Measurements from ENCODE around the gene TRAFD1.
A peak's percentile ranks its signal among the peaks of the same experiment; 100 is the strongest.

Gene TRAFD1

DNA sequence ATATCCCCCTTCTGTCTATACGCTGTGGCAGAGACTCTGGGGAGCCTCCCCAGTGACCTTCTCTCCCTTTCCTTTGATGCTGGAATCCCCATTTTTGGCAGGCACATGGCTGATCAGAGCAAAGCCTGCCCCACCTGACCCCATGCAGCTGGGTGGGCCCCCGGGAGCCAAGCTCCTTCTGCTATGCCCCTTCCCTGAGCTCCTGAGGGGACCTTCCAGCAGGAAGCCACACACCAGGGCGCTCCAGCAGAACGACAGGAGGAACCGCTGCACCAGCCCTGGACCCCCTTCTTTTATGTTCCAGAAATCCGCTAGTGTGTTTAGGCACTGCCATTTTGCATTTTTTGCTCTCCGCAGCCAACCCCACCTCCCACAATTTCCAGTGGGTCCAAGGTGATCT, 44.6 kb downstream of the TRAFD1 start:
- DNase-seq (ENCODE audit: low spot score), result no peak
- Histone ChIP-seq H3K4me3 (no peak overlapping the region), H3K27ac (no peak overlapping the region)
- TF ChIP-seq, protein P1, sequence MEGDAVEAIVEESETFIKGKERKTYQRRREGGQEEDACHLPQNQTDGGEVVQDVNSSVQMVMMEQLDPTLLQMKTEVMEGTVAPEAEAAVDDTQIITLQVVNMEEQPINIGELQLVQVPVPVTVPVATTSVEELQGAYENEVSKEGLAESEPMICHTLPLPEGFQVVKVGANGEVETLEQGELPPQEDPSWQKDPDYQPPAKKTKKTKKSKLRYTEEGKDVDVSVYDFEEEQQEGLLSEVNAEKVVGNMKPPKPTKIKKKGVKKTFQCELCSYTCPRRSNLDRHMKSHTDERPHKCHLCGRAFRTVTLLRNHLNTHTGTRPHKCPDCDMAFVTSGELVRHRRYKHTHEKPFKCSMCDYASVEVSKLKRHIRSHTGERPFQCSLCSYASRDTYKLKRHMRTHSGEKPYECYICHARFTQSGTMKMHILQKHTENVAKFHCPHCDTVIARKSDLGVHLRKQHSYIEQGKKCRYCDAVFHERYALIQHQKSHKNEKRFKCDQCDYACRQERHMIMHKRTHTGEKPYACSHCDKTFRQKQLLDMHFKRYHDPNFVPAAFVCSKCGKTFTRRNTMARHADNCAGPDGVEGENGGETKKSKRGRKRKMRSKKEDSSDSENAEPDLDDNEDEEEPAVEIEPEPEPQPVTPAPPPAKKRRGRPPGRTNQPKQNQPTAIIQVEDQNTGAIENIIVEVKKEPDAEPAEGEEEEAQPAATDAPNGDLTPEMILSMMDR (IDR thresholded peaks at IDR 0.05), result no peak

DNA sequence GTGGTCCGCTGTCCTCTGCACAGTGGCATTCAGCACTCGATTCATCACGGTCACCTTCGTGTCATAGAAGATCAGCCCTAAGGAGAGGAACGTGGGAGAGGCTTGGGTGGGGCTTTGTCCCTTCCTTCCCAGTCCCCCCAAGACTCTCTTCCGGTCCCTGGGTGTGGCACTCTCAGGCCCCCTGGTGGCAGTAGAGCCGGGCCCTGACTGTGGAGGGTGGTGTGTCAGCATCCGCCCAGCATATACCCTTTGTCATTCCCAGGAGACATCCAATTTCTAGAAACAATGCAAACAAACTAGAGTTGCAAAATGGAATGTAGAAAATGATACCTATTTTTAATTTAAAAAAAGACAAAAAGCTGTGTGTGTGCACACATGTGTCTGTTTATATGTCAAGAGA, 45.0 kb downstream of the TRAFD1 start:
- DNase-seq (ENCODE audit: low spot score), result no peak
- H3K27ac ChIP-seq, result no peak overlapping the region
- TF ChIP-seq, protein P1 (IDR thresholded peaks at IDR 0.05), result peak; percentile 17
- no peak overlapping the region for H3K4me3 ChIP-seq

DNA sequence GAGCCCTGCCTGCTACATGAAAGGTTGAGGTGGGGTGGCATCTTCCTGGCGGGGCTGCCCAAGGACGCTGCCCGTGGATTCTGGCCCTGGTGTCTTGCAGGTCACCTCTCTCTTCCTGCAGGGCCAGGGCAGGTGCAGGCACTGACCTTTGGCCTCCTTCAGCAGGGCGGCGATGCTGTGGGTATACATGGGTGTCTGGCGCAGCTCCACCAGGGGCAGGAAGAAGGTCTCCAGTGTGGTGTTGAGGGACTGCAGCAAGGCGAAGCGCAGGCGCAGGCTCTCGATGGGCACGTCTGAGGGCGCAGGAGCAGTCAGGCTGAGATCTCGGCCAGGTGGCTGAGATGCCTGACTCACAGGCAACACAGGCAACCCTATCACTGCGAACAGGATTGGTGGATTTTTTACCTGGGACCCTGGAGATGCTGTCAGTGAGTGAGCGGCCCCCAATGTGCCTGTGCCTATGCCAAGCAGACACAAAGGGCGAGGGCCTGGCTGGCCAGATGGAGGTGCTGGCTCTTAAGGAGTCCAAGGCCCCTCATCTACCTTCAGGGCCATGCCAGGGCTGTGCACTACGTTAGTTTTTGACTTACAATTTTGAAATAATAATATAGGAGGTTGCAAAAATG, 45.7 kb downstream of the TRAFD1 start:
- DNase-seq (ENCODE audit: low spot score), result no peak
- no peak overlapping the region for H3K27ac ChIP-seq
- TF ChIP-seq, protein P1 (IDR thresholded peaks at IDR 0.05), result no peak
- H3K4me3 ChIP-seq, result no peak overlapping the region

DNA sequence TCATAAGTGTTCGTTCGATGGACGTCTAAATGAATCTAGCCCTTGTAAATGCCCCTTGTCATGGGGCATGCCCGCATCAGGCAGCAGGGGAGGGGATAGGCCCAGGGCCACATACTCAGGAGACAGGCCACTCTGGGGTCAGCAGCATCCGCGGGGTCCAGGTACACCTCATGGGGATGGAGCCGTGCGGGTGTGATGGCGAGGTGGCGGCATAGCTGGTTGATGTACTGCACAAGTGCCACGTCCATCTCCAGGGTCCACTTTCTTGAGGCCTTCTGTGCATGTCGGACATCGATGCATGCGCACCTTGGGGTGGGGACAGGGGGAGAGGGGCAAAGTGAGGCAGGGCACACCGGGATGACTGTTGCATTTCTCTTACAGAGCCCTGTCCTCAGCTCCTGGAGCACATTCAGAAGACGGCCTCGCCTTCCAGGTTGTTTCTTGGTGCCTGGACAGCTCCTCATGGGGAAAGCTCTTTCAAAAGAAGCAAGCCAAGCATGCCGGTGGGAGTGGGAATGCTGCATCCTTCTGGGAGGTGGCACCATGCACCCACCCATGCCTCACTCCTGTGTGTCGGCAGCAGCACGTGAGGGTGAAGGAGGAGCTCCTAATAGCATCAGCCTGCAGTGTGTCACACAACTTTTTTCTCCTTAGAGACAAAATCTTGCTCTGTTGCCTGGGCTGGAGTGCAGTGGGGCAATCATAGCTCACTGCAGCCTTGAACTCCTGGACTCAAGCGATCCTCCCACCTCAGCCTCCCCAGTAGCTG, 47.4 kb downstream of the TRAFD1 start:
- Histone ChIP-seq H3K4me3 (no peak overlapping the region), H3K27ac (no peak overlapping the region)
- DNase-seq (ENCODE audit: low spot score), result no peak
- TF ChIP-seq, protein P1 (IDR thresholded peaks at IDR 0.05), result no peak

DNA sequence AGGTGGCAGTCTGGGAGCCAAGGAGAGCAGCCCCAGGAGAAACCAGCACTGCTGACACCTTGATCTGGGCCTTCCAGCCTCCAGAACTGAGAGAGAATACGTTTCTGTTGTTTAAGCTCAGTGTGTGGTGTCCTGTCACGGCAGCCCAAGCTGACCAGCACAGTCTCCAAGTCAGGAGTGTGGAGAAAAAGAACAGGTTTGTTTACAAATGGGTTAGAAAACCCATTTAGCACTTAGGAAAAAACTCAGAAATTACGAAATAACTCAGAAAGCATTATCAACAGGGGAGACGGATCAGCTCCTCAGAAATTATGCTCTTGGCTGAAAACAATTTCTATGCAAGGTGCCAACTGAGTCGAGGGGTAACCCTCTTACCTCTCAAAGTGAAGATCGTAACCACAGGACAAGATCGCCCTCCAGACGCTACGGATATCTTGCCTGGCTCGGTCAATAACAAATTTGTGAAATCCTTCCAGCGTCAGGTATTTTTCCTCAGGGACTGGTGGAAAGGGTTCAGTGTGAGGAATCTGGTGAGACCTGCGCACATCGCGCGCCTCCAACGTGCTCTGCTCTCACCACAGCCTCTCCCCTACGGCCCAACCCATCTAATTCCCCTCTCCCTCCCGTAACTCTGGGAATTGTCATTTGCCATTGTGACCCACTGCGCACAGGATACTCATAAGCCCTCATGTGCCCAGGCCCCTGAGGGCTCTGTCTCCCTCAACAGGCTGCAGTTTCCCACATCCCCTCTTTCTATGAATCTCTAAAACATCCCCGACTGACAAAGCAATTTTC, 50.2 kb downstream of the TRAFD1 start:
- TF ChIP-seq, protein P1 (IDR thresholded peaks at IDR 0.05), result no peak
- no peak for DNase-seq (ENCODE audit: low spot score)
- Histone ChIP-seq H3K27ac (no peak overlapping the region), H3K4me3 (no peak overlapping the region)

DNA sequence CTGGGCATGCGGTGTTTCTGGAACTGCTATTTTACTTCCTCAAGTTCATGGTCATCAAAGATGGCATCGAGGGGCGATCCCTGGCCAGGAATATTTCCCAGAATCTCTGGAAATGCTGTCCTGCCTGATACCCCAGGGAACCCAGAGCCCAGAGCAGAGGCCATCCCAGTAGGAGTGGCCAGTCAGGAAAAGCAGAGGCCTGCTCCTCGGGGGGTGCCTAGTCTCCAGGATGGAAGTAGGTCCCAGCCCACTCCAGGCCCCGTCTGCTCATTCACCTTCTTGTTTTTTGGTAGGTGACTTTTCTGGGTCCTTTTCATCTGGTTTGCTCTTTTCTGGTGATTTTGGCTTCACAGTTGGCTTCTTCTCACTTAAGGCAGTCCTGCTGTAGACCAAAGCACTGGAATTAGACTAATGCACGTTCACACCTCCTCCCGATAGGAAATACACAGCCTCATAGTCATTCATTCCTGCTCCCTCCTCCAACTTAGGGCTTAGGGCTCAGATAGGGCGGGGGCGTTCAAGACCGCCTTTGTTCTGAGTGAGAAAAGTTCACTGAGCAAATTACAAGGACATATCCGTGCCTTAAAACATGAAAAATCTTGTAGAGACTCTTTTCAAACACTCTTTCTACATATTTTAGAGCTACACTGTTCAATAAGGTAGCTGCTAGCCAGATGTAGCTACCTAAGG, 51.1 kb downstream of the TRAFD1 start:
- no peak overlapping the region for H3K27ac ChIP-seq
- TF ChIP-seq, protein P1 (IDR thresholded peaks at IDR 0.05), result no peak
- no peak for DNase-seq (ENCODE audit: low spot score)

More for the DNA sequence above, 51.1 kb downstream of the TRAFD1 start:
- no peak overlapping the region for H3K4me3 ChIP-seq

Measured in coronary artery (tissue), 2 donors.